Measurements from ENCODE around the gene C3AR1.
"Not testable (repeated sequence)": the region's sequence is repeated elsewhere in the genome, so short reads cannot be mapped to it uniquely, and the experiment has no call there.

The C3AR1 gene

DNA sequence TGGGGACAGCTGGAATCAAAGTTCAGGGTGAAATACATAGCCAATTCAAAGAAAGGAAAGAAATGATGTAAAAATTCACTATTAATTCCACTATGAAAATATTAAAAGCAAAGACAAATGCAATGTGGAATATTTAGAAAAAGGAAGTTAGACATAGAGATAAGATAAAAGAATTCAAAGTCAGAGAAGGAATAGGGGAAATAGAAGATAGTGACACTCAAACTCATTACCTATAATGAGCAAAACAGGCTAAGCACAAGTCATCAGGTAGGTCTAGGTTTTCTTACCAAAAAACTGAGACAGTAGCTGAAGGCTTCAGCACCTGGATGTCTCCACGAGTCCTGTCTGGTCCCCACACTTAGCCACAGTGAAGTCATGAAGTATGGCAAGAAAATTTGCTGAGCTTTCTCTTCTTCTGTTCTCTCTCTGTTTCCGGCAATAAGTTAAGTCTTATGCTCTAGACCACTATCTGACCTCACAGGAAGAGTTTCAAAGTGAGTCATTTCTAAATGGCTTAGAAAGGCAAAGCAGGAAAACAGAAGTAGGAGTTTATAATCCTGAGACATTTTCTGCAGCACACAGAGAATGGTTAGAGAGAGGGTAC is at the start of gene C3AR1:
C3AR1 (minus strand) TSS at position 369 of the 604 bp plus-strand sequence. CDS start 6,174 bp downstream, outside the sequence.
- peak; percentile 89 for DNase-seq

DNA sequence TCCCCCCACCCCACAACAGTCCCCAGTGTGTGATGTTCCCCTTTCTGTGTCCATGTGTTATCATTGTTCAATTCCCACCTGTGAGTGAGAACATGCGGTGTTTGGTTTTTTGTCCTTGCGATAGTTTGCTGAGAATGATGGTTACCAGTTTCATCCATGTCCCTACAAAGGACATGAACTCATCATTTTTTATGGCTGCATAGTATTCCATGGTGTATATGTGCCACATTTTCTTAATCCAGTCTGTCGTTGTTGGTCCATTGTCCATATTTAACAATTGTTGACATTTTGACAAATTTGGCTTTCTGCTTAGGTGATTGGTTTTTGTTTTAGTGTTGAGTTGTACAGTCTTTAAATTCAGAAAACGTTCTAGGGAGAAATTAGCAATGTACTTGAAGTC is 47.0 kb upstream of the C3AR1 start:
- not testable (repeated sequence) for DNase-seq

- DNase-seq, result peak; percentile 91
Measured at GRCh38 chr12:8108808-8109398, 42.7 kb upstream of the C3AR1 start.

GRCh38 chr12:8099235-8099634 is 33.1 kb upstream of the C3AR1 start:
- DNase-seq, result no peak

- no peak for DNase-seq
Measured at GRCh38 chr12:8096281-8096915, 30.2 kb upstream of the C3AR1 start.

DNA sequence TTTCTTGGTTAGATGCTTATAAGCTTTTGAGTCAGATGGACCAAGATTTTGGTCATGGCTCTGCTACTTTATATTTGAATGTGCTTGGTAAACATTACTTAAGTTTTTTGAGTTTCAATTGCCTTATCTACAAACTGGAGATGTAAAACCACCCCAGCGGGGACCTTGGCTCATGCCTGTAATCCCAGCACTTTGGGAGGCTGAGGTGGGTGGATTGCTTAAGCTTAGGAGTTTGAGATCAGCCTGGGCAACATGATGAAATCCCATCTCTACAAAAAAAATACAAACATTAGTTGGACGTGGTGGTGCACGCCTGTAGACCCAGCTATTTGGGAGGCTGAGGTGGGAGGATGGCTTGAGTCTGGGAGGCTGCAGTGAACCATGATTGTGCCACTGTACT is 27.1 kb upstream of the C3AR1 start:
- no peak for DNase-seq

- no peak for DNase-seq
Measured at GRCh38 chr12:8089716-8090115, 23.6 kb upstream of the C3AR1 start.

GRCh38 chr12:8089277-8089676 is 23.1 kb upstream of the C3AR1 start:
- DNase-seq, result not testable (repeated sequence)

GRCh38 chr12:8088574-8088973 is 22.4 kb upstream of the C3AR1 start:
- DNase-seq, result no peak

DNA sequence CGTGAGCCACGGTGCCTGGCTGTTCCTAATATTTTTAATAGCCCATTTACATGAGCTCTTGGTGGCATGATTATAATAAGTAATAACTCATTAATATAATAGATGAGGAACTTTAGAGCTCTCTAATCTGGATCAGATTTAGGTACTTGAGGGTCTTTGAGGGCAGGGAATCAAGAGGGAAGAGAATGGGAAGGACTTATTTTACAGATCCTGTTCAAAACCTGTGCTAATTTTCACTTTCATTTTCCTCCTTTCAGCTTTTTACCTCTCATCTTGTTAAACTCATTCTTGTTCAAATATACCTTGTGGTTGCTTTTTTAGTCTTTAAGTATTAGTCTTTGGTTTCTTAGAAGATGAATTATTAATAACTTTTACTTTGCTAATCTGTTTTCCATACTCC is 21.5 kb upstream of the C3AR1 start:
- no peak for DNase-seq

- not testable (repeated sequence) for DNase-seq
Measured at GRCh38 chr12:8084351-8084750, 18.2 kb upstream of the C3AR1 start.

- DNase-seq, result no peak
Measured at GRCh38 chr12:8082808-8083100, 16.6 kb upstream of the C3AR1 start.

- peak; percentile 62 for DNase-seq
Measured at GRCh38 chr12:8081251-8081920, 15.2 kb upstream of the C3AR1 start.

GRCh38 chr12:8080120-8080519 is 14.0 kb upstream of the C3AR1 start:
- DNase-seq, result peak; percentile 74

- DNase-seq, result no peak
Measured at GRCh38 chr12:8078916-8079315, 12.8 kb upstream of the C3AR1 start.

- DNase-seq, result peak; percentile 90
Measured at GRCh38 chr12:8078398-8078797, 12.2 kb upstream of the C3AR1 start.

DNA sequence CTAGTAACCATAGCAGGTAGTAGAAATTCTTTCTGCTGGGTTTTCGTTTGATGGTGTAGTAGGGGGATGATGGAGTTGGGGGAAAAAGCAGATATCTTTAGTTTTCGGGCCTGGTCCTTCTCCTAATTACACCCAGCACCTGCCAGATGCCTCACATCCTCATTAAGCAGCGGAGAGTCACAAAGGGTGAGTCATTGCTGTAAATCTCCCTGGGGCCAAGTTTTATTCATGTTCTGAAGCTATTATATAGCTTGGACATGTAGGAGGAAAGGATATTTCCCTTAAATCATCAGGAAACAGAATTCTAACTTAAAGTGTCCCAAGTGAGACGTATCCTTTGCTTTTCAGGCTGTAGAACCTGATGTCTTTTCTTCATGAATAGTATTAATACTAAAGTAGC is 11.0 kb upstream of the C3AR1 start:
- no peak for DNase-seq

GRCh38 chr12:8076366-8076765 is 10.2 kb upstream of the C3AR1 start:
- DNase-seq, result no peak

DNA sequence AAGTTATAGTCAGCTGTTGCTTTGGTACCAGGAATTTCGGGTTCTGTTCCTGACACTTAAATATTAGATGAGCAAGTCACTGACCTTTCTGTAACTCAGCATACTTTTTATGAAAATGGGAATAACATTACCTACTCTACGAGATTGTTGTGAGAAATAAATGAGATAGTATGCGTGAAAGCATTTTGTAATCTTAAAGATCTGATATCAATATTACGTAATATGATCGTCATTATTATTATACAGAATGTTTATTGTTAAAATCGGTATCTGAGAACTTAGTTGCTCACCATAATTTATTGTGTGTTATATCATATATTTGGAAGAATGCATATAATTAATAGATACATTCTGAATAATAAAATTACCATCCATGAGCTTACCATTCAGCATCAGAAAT is 9.8 kb upstream of the C3AR1 start:
- no peak for DNase-seq

- not testable (repeated sequence) for DNase-seq
Measured at GRCh38 chr12:8071820-8072219, 5.7 kb upstream of the C3AR1 start.

DNA sequence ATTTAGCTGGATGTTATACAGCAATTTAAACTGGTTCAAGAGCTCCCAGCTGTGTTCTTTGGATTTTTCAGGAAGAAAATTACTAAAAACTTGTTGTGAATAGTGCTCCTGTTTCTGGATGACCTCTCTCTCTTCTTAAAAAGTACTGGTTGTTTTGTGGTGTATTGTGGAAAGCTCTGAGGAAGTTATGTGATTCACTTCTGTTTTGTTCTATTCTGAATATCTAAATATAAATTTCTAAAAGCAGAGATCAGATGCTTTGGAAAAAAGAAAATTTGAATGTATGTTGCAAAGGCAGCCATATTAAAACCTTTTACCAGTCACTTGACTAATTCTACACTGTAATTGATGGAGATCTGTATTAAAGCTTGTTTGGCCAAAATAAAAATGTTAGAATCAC is 3.4 kb upstream of the C3AR1 start:
- no peak for DNase-seq

DNA sequence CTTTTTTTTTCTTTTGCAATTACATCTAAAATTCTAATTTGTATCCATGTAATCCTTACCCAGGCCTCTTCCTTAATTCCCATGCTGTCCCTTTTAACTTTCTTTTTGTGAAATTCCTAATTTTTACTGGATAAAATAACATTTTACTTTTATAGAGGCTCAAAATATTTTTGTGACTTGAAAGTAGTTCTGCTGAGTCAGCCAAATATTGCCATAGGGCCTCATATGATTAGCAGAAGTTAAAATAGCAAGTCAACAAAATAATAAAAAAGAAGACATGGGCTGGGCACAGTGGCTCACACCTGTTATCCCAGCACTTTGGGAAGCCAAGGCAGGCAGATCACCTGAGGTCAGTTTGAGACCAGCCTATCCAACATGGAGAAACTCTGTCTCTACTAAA is 2.0 kb downstream of the C3AR1 start:
- DNase-seq, result peak; percentile 37

GRCh38 chr12:8058506-8058905 is 7.7 kb downstream of the C3AR1 start:
- no peak for DNase-seq

DNA sequence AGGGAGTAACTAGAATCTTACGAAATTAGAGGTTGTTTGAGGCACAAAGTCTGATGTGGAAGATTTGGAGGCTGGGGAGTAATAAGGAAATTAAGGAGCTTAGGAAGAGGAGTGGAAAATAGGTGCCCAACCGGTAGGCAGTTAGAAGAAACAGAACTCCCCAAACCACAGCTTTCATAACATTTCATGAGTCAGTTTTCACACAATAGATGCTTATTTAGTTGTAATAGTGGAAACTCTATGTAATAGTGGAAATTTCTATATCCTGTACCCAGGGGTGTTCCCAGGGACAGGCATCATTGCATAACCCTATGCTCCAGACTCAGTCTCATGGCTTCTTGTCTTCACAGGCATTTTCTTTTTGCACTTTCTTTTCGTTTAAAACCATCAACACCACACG is 8.3 kb downstream of the C3AR1 start:
- DNase-seq, result no peak

Measured in hematopoietic multipotent progenitor cell treated with erythropoietin and hydrocortisone succinate and interleukin-3 and kit ligand, for 4 days (in vitro differentiated cells).